Right lung (tissue), 5 donors: Measurements from ENCODE around the gene SMYD5. TPM values are rescaled to one million over a fixed set of nuclear protein-coding genes. Genes with fewer than 3 reads are reported as not detected.
A peak's percentile ranks its signal among the peaks of the same experiment; 100 is the strongest.

Experiments
- DNase-seq, 2 donors: peaks; one replicate each; pipeline ENCODE4 v3.0.0-alpha.2; 2013
- polyA plus RNA-seq, 5 donors: library from polyadenylated mRNA; unstranded; fragments of 120-200 nt; gene quantifications; one replicate each; pipeline versions ENCODE4 v1.2.1 to v1.2.3, GENCODE V29; 2013; ENCODE audit warnings: inconsistent platforms in 1 of 5, low replicate concordance in 1 of 5; ENCODE audit not compliant: insufficient read length in 5 of 5, insufficient read depth in 1 of 5

SMYD5 gene
- polyA plus RNA-seq, 5 donors: 30.4 to 39.0 (median 35.6) TPM

- peak; percentile 36 for DNase-seq
Measured at GRCh38 chr2:73203055-73203681, 10.9 kb upstream of the SMYD5 start.

- no peak for DNase-seq
Measured at GRCh38 chr2:73205611-73206010, 8.4 kb upstream of the SMYD5 start.

- DNase-seq: no peak
Measured at GRCh38 chr2:73208258-73208657, 5.8 kb upstream of the SMYD5 start.

- no peak for DNase-seq
Measured at GRCh38 chr2:73210019-73210418, 4.0 kb upstream of the SMYD5 start.

- DNase-seq: no peak
Measured at GRCh38 chr2:73210696-73211095, 3.3 kb upstream of the SMYD5 start.

- no peak for DNase-seq
Measured at GRCh38 chr2:73212098-73212447, 2.0 kb upstream of the SMYD5 start.

- DNase-seq: peak in 1 of 2 donors; percentile 54
Measured at GRCh38 chr2:73212448-73213176, 1.4 kb upstream of the SMYD5 start.

GRCh38 chr2:73215254-73215653 is 1.2 kb downstream of the SMYD5 start:
- DNase-seq: no peak

- DNase-seq: no peak
Measured at GRCh38 chr2:73217160-73217559, 3.1 kb downstream of the SMYD5 start.

GRCh38 chr2:73217826-73218225 is 3.8 kb downstream of the SMYD5 start:
- no peak for DNase-seq

GRCh38 chr2:73218298-73218697 is 4.3 kb downstream of the SMYD5 start:
- DNase-seq: no peak

- no peak for DNase-seq
Measured at GRCh38 chr2:73223821-73224220, 9.8 kb downstream of the SMYD5 start.

- no peak for DNase-seq
Measured at GRCh38 chr2:73225513-73226360, 11.7 kb downstream of the SMYD5 start.

- DNase-seq: no peak
Measured at GRCh38 chr2:73227086-73227485, 13.0 kb downstream of the SMYD5 start.

GRCh38 chr2:73228631-73229030 is 14.6 kb downstream of the SMYD5 start:
- DNase-seq: no peak

- peak in 1 of 2 donors; percentile 6 for DNase-seq
Measured at GRCh38 chr2:73232403-73233153, 18.5 kb downstream of the SMYD5 start.

GRCh38 chr2:73233154-73233931 is 19.3 kb downstream of the SMYD5 start, which contains the start of gene PRADC1:
TSS of gene PRADC1 (minus strand) at chr2:73233239. CDS start at chr2:73233160, 79 bp downstream.
- peak; percentile 98 to 99 for DNase-seq

GRCh38 chr2:73233932-73234832 is 20.1 kb downstream of the SMYD5 start, which contains the start of gene CCT7:
TSS of gene CCT7 (plus strand) at chr2:73234308. CDS start at chr2:73234379, 71 bp downstream.
- peak; percentile 88 to 89 for DNase-seq

- no peak for DNase-seq
Measured at GRCh38 chr2:73235315-73236028, 21.4 kb downstream of the SMYD5 start.
